ENCODE results near the gene PDCD10. TPM values are rescaled to one million over a fixed set of nuclear protein-coding genes. Genes with fewer than 3 reads are reported as not detected.

Gene PDCD10
- total and polyA plus RNA-seq, 7 experiments from 2014 or later: 31.5 to 85.0 (median 47.1) TPM

DNA sequence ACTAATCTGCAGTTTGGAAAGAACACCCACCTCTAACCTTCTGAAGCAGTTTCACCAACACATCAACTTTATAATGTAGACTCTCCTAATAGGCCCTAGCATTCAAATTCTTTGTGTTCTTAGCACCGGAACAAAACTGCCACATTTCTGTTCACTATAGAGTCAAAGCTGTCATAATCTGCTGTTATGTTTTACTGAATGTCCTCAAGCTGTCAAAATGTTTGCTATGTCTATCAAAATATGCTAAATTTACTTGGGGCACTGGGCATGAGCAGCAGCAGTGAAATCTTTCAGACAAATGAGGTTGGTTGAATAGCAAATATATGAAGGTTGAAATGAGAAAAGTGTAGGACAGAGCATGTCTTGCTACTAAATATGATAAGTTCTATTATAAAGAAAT lies 82.9 kb downstream of the PDCD10 start:
- Mint-ChIP-seq H3K36me3 (no peaks in the 10 kb centered on the region), H3K4me1 (peaks cover 2 to 18% (median 11%) of the 10 kb centered on the region in 7 donors), H3K27ac (no peak overlapping the region), H3K4me3 (no peak overlapping the region), H3K27me3 (peaks cover 0 to 5% (median 2%) of the 10 kb centered on the region in 5 donors), H3K9me3 (peaks cover 0 to 2% (median 0%) of the 10 kb centered on the region in 11 donors)
- Histone ChIP-seq H3K36me3 (ENCODE audit: control insufficient read depth in 2 of 3, insufficient read depth in 3 of 3, low read length in 3 of 3) (no peaks in the 10 kb centered on the region), H3K4me1 (ENCODE audit: control insufficient read depth in 2 of 2, insufficient read depth in 2 of 2, low read length in 2 of 2) (no peaks in the 10 kb centered on the region), H3K27me3 (ENCODE audit: control insufficient read depth in 2 of 2, insufficient read depth in 2 of 2, low read length in 2 of 2) (no peaks in the 10 kb centered on the region), H3K9me3 (ENCODE audit: control insufficient read depth in 2 of 3, low read length in 3 of 3) (no peaks in the 10 kb centered on the region), H3K27ac (ENCODE audit: low read depth, low read length) (no peak overlapping the region), H3K4me3 (ENCODE audit: low read length) (no peak overlapping the region)
- CTCF ChIA-PET: no interaction called here
- intact Hi-C loops (cut with micrococcal nuclease): no loop called here
- ATAC-seq (no peak), DNase-seq (no peak)
- POLR2A ChIA-PET: no interaction called here

DNA sequence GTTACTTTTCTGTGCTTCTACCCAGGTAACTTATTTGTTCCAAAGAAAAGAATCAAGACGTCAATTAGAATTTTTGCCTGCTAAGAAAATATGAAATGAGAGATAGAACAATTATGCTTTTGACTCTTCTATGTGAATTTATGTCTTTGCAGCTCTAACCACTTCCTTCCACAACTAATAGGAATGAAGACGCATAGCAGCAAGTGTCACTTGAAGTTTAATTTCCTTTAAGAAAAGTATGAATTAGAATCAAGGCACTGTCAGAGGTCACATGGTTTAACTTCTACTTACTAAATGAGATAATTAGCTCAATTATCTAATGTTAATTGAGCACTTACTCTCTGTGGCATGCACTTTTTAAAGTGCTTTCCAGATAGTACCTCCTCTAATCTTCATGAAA lies 84.2 kb downstream of the PDCD10 start:
- POLR2A ChIA-PET: no interaction called here
- H3K27ac ChIP-seq (ENCODE audit: low read depth, low read length): no peak overlapping the region
- peaks cover 0 to 4% (median 4%) of the 10 kb centered on the region in 5 donors for H3K36me3 Mint-ChIP-seq
- no peak for DNase-seq
- no peaks in the 10 kb centered on the region for H3K36me3 ChIP-seq (ENCODE audit: control insufficient read depth in 2 of 3, insufficient read depth in 3 of 3, low read length in 3 of 3)
- H3K4me3 ChIP-seq (ENCODE audit: low read length): no peak overlapping the region
- H3K27me3 ChIP-seq (ENCODE audit: control insufficient read depth in 2 of 2, insufficient read depth in 2 of 2, low read length in 2 of 2): no peaks in the 10 kb centered on the region
- no peaks in the 10 kb centered on the region for H3K4me1 ChIP-seq (ENCODE audit: control insufficient read depth in 2 of 2, insufficient read depth in 2 of 2, low read length in 2 of 2)
- H3K27me3 Mint-ChIP-seq: peaks cover 0 to 11% (median 0%) of the 10 kb centered on the region in 5 donors
- ATAC-seq: no peak
- peaks cover 1 to 6% (median 3%) of the 10 kb centered on the region in 11 donors for H3K9me3 Mint-ChIP-seq
- peaks cover 2 to 18% (median 11%) of the 10 kb centered on the region in 7 donors for H3K4me1 Mint-ChIP-seq
- no peak overlapping the region for H3K27ac Mint-ChIP-seq
- H3K4me3 Mint-ChIP-seq: no peak overlapping the region
- intact Hi-C loops (cut with micrococcal nuclease): no loop called here
- H3K9me3 ChIP-seq (ENCODE audit: control insufficient read depth in 2 of 3, low read length in 3 of 3): no peaks in the 10 kb centered on the region
- CTCF ChIA-PET: no interaction called here

GRCh38 chr3:167649746-167650145 lies 84.9 kb downstream of the PDCD10 start:
- Mint-ChIP-seq H3K4me1 (peaks cover 2 to 18% (median 11%) of the 10 kb centered on the region in 7 donors), H3K9me3 (peaks cover 2 to 9% (median 4%) of the 10 kb centered on the region in 11 donors), H3K36me3 (peaks cover 0 to 5% (median 5%) of the 10 kb centered on the region in 5 donors), H3K27ac (no peak overlapping the region), H3K4me3 (no peak overlapping the region), H3K27me3 (peaks cover 0 to 12% (median 0%) of the 10 kb centered on the region in 5 donors)
- H3K4me1 ChIP-seq (ENCODE audit: control insufficient read depth in 2 of 2, insufficient read depth in 2 of 2, low read length in 2 of 2): no peaks in the 10 kb centered on the region
- no peaks in the 10 kb centered on the region for H3K36me3 ChIP-seq (ENCODE audit: control insufficient read depth in 2 of 3, insufficient read depth in 3 of 3, low read length in 3 of 3)
- DNase-seq: no peak
- intact Hi-C loops (cut with micrococcal nuclease): no loop called here
- H3K27ac ChIP-seq (ENCODE audit: low read depth, low read length): no peak overlapping the region
- CTCF ChIA-PET: no interaction called here
- H3K27me3 ChIP-seq (ENCODE audit: control insufficient read depth in 2 of 2, insufficient read depth in 2 of 2, low read length in 2 of 2): no peaks in the 10 kb centered on the region
- ATAC-seq: no peak
- H3K9me3 ChIP-seq (ENCODE audit: control insufficient read depth in 2 of 3, low read length in 3 of 3): no peaks in the 10 kb centered on the region
- H3K4me3 ChIP-seq (ENCODE audit: low read length): no peak overlapping the region
- POLR2A ChIA-PET: no interaction called here

- Histone ChIP-seq H3K4me3 (ENCODE audit: low read length) (no peak overlapping the region), H3K9me3 (ENCODE audit: control insufficient read depth in 2 of 3, low read length in 3 of 3) (no peaks in the 10 kb centered on the region), H3K27me3 (ENCODE audit: control insufficient read depth in 2 of 2, insufficient read depth in 2 of 2, low read length in 2 of 2) (no peaks in the 10 kb centered on the region), H3K4me1 (ENCODE audit: control insufficient read depth in 2 of 2, insufficient read depth in 2 of 2, low read length in 2 of 2) (no peaks in the 10 kb centered on the region), H3K36me3 (ENCODE audit: control insufficient read depth in 2 of 3, insufficient read depth in 3 of 3, low read length in 3 of 3) (no peaks in the 10 kb centered on the region), H3K27ac (ENCODE audit: low read depth, low read length) (no peak overlapping the region)
- Mint-ChIP-seq H3K27me3 (peaks cover 0 to 17% (median 14%) of the 10 kb centered on the region in 5 donors), H3K4me1 (peaks cover 0 to 2% (median under 1%) of the 10 kb centered on the region in 7 donors), H3K4me3 (no peak overlapping the region), H3K36me3 (peaks cover 0 to 5% (median 5%) of the 10 kb centered on the region in 5 donors), H3K27ac (no peak overlapping the region), H3K9me3 (peaks cover 2 to 19% (median 9%) of the 10 kb centered on the region in 11 donors)
- DNase-seq (no peak), ATAC-seq (no peak)
- ChIA-PET POLR2A (no interaction called here), CTCF (no interaction called here)
- intact Hi-C loops (cut with micrococcal nuclease): no loop called here
Measured at GRCh38 chr3:167644611-167645010, 90.1 kb downstream of the PDCD10 start.

Other genes with a start within 250 kb of the PDCD10 start
- 1 to 10 TPM in 1 of 5 experiments, under 1 TPM in 4; 0.11 to 2.4 (median 0.29) TPM for gene WDR49, start 81.0 kb downstream of the PDCD10 start, total RNA-seq
- gene WDR49, start 81.0 kb downstream of the PDCD10 start, polyA plus RNA-seq: not detected
- gene SERPINI1, start 829 bp upstream of the PDCD10 start, total RNA-seq: 1 to 10 TPM; 1.3 to 4.1 (median 3.5) TPM
- gene SERPINI1, start 829 bp upstream of the PDCD10 start, polyA plus RNA-seq: 1 to 10 TPM; 5.9 to 6.8 TPM